GM18505 (cell line): ENCODE measurements around the gene CEBPA.
"Not testable (repeated sequence)": the region's sequence is repeated elsewhere in the genome, so short reads cannot be mapped to it uniquely, and the experiment has no call there.

Experiments
- ATAC-seq: cut with Tn5 transposase; IDR thresholded peaks from one replicate; pipeline ENCODE4 v1.9.1; 2021; ENCODE audit not compliant: unreplicated experiment
- POLR2A ChIP-seq: IDR thresholded peaks from 4 replicates; pipeline ENCODE4 v1.6.1; 2011; ENCODE audit warnings: borderline replicate concordance; ENCODE audit not compliant: insufficient read depth, insufficient read length; ENCODE audit errors: extremely low read depth

The CEBPA gene

GRCh38 chr19:33334271-33334670 lies 31.9 kb upstream of the CEBPA start:
- no peak for ATAC-seq
- TF ChIP-seq POLR2A = no peak

GRCh38 chr19:33333642-33334041 lies 31.3 kb upstream of the CEBPA start:
- TF ChIP-seq POLR2A = no peak
- ATAC-seq = no peak

- no peak for TF ChIP-seq POLR2A
- no peak for ATAC-seq
Measured at GRCh38 chr19:33333151-33333550, 30.8 kb upstream of the CEBPA start.

GRCh38 chr19:33332248-33332647 lies 29.9 kb upstream of the CEBPA start:
- ATAC-seq = no peak
- TF ChIP-seq POLR2A = no peak

GRCh38 chr19:33329736-33330135 lies 27.4 kb upstream of the CEBPA start:
- no peak for TF ChIP-seq POLR2A

GRCh38 chr19:33329060-33329459 lies 26.7 kb upstream of the CEBPA start:
- TF ChIP-seq POLR2A = no peak
- ATAC-seq = no peak

More at GRCh38 chr19:33329736-33330135, 27.4 kb upstream of the CEBPA start:
- ATAC-seq = no peak

- no peak for TF ChIP-seq POLR2A
- no peak for ATAC-seq
Measured at GRCh38 chr19:33325920-33326319, 23.6 kb upstream of the CEBPA start.

GRCh38 chr19:33324628-33325027 lies 22.3 kb upstream of the CEBPA start:
- no peak for TF ChIP-seq POLR2A
- ATAC-seq = no peak

GRCh38 chr19:33323093-33323820 lies 20.9 kb upstream of the CEBPA start:
- ATAC-seq = no peak
- TF ChIP-seq POLR2A = no peak

GRCh38 chr19:33320636-33321035 lies 18.3 kb upstream of the CEBPA start:
- no peak for ATAC-seq

GRCh38 chr19:33317991-33318390 lies 15.7 kb upstream of the CEBPA start:
- ATAC-seq = not testable (repeated sequence)

More at GRCh38 chr19:33320636-33321035, 18.3 kb upstream of the CEBPA start:
- TF ChIP-seq POLR2A = no peak

- ATAC-seq = no peak
- no peak for TF ChIP-seq POLR2A
Measured at GRCh38 chr19:33317517-33317916, 15.2 kb upstream of the CEBPA start.

GRCh38 chr19:33316541-33317264 lies 14.4 kb upstream of the CEBPA start:
- no peak for TF ChIP-seq POLR2A
- no peak for ATAC-seq

GRCh38 chr19:33312808-33313207 lies 10.5 kb upstream of the CEBPA start:
- not testable (repeated sequence) for ATAC-seq

- no peak for TF ChIP-seq POLR2A
- ATAC-seq = no peak
Measured at GRCh38 chr19:33312065-33312464, 9.7 kb upstream of the CEBPA start.

GRCh38 chr19:33311326-33311682 lies 9.0 kb upstream of the CEBPA start:
- no peak for ATAC-seq
- no peak for TF ChIP-seq POLR2A
